GM23338 (cell line): ENCODE results near the gene ATP9B. TPM values are rescaled to one million over a fixed set of nuclear protein-coding genes. Genes with fewer than 3 reads are reported as not detected.

ENCODE experiments used
- EZH2 ChIP-seq: fragments of 200-600 bp; sonication (generic); IDR thresholded peaks from one replicate; pipeline ENCODE4 v1.8.0; 2017; ENCODE audit warnings: antibody characterized with exemption, mild to moderate bottlenecking, low read depth; ENCODE audit not compliant: unreplicated experiment
- EZH2phosphoT487 ChIP-seq: fragments of 200-600 bp; sonication (generic); IDR thresholded peaks from one replicate; pipeline ENCODE4 v1.8.1; 2018; ENCODE audit warnings: antibody characterized with exemption; ENCODE audit not compliant: unreplicated experiment
- JUNB ChIP-seq: IDR thresholded peaks from one replicate; pipeline ENCODE4 v1.6.1; 2016; ENCODE audit warnings: antibody characterized with exemption; ENCODE audit not compliant: unreplicated experiment
- NANOG ChIP-seq: IDR thresholded peaks from 2 replicates; pipeline ENCODE4 v1.6.1; 2016; ENCODE audit warnings: antibody characterized with exemption, borderline replicate concordance
- POLR2AphosphoS5 ChIP-seq: IDR thresholded peaks from 2 replicates; pipeline ENCODE4 v1.6.1; 2016; ENCODE audit warnings: antibody characterized with exemption, low read depth
- REST ChIP-seq: IDR thresholded peaks from one replicate; pipeline ENCODE4 v1.6.1; 2018; ENCODE audit warnings: antibody characterized with exemption; ENCODE audit not compliant: unreplicated experiment
- ZNF114 ChIP-seq: fragments of 250-450 bp; sonication (Bioruptor Pico); IDR thresholded peaks from 2 replicates; pipeline ENCODE4 v1.5.0; 2020; ENCODE audit warnings: mild to moderate bottlenecking, moderate library complexity
- ZNF331 ChIP-seq: fragments of 250-450 bp; sonication (Bioruptor Pico); IDR thresholded peaks from 2 replicates; pipeline ENCODE4 v1.5.0; 2020; ENCODE audit warnings: low read depth, mild to moderate bottlenecking, moderate library complexity
- ZNF462 ChIP-seq: fragments of 250-450 bp; sonication (Bioruptor Pico); IDR thresholded peaks from 2 replicates; pipeline ENCODE4 v1.5.0; 2020; ENCODE audit warnings: mild to moderate bottlenecking, moderate library complexity
- polyA plus RNA-seq: library from polyadenylated mRNA; unstranded; fragments of >200 nt; fragmentation: Nextera tagmentation; extraction: Ambion mirVana; gene quantifications from 2 replicates; pipeline ENCODE4 v1.2.1, GENCODE V29; 2016
- total RNA-seq: library from RNA; depleted of rRNA; stranded (reverse); fragments of >200 nt; shearing (Covaris generic); gene quantifications from 2 replicates; pipeline ENCODE4 v1.2.3, GENCODE V29; 2014

The ATP9B gene
- total and polyA plus RNA-seq, 2 experiments from 2014 or later = 14.2 to 25.6 TPM

- TF ChIP-seq ZNF462 (CRISPR knock-in tag) (no peak), REST (no peak), ZNF331 (no peak), NANOG (no peak), POLR2AphosphoS5 (no peak), EZH2 (no peak), JUNB (no peak), ZNF114 (CRISPR knock-in tag) (no peak), EZH2phosphoT487 (no peak)
Observed at GRCh38 chr18:79185648-79186047, 116.5 kb downstream of the ATP9B start (continued).
